Measurements from ENCODE around the gene GRP. TPM values are rescaled to one million over a fixed set of nuclear protein-coding genes. Genes with fewer than 3 reads are reported as not detected.

The GRP gene
- total RNA-seq, 1 donor from 2014 or later, result not detected

DNA sequence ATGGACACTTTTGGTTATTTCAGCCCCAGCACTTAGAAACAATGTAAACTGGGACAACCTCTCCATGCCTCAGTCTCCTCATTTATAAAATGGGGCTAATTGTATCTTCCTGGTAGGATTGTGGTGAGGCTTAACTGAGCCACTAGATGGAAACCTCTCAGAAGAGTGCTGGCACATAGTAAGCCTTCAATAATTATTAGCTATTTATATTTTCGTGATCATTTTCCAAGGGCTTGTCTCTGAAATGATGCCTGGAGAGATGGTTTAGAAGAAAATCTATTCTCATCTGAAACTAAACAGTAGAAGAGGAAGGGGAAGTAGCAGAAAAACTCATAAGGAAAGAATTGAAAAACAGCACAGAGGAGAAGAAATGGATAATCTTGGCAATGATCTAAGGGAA is 46.5 kb downstream of the GRP start:
- Histone ChIP-seq H3K4me3 (ENCODE audit: low read depth, low read length) (no peak overlapping the region), H3K36me3 (ENCODE audit: control insufficient read depth, insufficient read depth, low read length) (no peaks in the 10 kb centered on the region), H3K27me3 (ENCODE audit: control insufficient read depth, insufficient read depth, low read length) (peaks cover 64% of the 10 kb centered on the region)
- TF ChIP-seq, protein P1, sequence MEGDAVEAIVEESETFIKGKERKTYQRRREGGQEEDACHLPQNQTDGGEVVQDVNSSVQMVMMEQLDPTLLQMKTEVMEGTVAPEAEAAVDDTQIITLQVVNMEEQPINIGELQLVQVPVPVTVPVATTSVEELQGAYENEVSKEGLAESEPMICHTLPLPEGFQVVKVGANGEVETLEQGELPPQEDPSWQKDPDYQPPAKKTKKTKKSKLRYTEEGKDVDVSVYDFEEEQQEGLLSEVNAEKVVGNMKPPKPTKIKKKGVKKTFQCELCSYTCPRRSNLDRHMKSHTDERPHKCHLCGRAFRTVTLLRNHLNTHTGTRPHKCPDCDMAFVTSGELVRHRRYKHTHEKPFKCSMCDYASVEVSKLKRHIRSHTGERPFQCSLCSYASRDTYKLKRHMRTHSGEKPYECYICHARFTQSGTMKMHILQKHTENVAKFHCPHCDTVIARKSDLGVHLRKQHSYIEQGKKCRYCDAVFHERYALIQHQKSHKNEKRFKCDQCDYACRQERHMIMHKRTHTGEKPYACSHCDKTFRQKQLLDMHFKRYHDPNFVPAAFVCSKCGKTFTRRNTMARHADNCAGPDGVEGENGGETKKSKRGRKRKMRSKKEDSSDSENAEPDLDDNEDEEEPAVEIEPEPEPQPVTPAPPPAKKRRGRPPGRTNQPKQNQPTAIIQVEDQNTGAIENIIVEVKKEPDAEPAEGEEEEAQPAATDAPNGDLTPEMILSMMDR (IDR thresholded peaks at IDR 0.05; ENCODE audit: insufficient read depth, low read length, severe bottlenecking), result no peak
- FAIRE-seq, result no peak
- DNase-seq (ENCODE audit: low read depth), result no peak

DNA sequence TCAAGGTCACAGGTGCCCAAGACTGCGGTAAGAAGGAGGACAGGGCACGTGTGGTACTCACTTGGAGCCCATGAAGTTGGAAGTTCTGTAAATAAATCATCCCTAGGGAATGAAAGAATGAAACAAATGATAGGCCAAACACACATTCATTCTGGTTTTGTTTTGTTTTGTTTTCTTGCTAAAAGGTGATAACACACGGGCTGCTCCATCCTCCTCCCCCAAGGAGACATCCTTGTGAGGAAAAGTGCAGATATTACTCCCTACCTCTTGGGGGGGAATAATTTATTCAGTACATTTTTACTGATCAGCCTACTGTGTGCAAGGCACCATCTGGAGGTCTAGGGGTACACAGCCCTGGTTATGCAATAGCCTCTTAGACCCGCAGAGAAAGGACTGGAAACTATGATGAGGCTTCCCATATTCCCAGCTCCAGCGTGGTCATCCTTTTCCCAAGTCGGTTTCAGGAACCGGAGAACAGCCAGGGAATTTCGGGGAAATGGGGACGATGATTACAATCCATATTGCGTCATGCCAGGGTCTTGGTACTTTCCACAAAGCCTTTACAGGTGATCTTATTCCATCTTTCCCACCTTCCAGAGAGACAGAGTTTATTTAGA is 47.0 kb downstream of the GRP start:
- FAIRE-seq (no peak), DNase-seq (ENCODE audit: low read depth) (no peak)
- TF ChIP-seq, protein P1 (IDR thresholded peaks at IDR 0.05; ENCODE audit: insufficient read depth, low read length, severe bottlenecking), result no peak
- peaks cover 68% of the 10 kb centered on the region for H3K27me3 ChIP-seq (ENCODE audit: control insufficient read depth, insufficient read depth, low read length)
- no peak overlapping the region for H3K4me3 ChIP-seq (ENCODE audit: low read depth, low read length)
- no peaks in the 10 kb centered on the region for H3K36me3 ChIP-seq (ENCODE audit: control insufficient read depth, insufficient read depth, low read length)

DNA sequence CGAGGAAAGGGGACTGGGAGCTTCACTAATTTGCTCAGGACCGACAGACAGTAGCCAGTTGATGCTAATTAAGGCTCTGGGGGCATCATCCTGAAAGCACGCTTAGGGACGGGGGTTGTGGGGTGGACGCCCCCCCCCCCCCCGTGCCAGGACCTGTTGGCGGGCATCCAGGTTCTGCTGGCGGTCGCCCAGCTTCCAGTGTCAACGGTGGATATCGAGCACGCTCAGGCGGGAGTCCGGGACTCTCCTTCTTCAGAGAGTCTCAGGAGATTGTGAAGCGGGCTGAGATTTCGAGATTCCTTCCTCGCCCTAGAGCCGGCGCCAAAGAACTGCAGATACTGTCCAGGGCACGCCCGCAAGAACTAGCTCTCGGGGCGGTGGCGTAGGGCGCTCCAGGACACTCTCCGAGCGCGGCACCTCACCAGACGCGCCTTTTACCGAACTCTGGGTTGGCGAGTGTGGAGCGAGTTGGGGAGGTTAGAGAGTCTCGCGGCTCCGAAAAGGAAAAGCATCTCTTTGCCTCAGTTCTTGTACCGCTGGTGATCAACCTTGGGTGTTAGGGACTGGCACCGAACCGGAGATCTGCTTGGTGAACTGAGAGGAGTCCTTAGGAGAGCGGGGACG is 47.7 kb downstream of the GRP start:
- H3K4me3 ChIP-seq (ENCODE audit: low read depth, low read length), result no peak overlapping the region
- peaks cover 74% of the 10 kb centered on the region for H3K27me3 ChIP-seq (ENCODE audit: control insufficient read depth, insufficient read depth, low read length)
- FAIRE-seq (no peak), DNase-seq (ENCODE audit: low read depth) (no peak)
- TF ChIP-seq, protein P1 (IDR thresholded peaks at IDR 0.05; ENCODE audit: insufficient read depth, low read length, severe bottlenecking), result no peak
- H3K36me3 ChIP-seq (ENCODE audit: control insufficient read depth, insufficient read depth, low read length), result no peaks in the 10 kb centered on the region

DNA sequence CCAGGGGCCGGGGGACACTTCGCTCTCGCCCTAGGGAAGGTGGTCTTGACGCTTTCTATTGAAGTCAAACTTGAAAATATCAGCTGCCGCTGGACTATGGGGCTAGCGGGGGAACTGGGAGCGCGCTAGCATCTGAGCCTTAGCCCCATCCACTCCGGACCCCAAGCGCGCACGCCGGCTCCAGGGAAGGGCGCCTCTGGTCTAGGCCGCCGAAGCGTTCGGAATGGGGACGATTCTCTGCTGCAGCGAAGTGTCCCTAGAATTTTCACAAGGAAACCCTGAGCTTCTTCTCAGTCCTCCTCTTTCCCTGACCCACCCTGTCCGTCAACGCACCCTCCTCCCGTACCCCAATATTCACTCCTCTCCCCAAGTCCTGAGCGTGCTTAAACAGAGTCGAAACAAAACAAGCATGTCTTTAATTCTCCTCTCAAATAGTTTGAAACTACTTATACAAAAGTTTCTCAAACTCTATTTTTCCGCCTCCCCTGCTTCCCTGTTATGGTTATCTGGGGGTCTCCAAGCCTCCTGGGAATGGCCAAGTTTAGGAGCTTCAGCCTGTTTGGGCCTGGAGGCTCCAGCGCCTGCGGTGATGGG is 48.3 kb downstream of the GRP start:
- Histone ChIP-seq H3K36me3 (ENCODE audit: control insufficient read depth, insufficient read depth, low read length) (no peaks in the 10 kb centered on the region), H3K27me3 (ENCODE audit: control insufficient read depth, insufficient read depth, low read length) (peaks cover 77% of the 10 kb centered on the region), H3K4me3 (ENCODE audit: low read depth, low read length) (no peak overlapping the region)
- TF ChIP-seq, protein P1 (IDR thresholded peaks at IDR 0.05; ENCODE audit: insufficient read depth, low read length, severe bottlenecking), result no peak
- DNase-seq (ENCODE audit: low read depth), result no peak
- FAIRE-seq, result no peak

DNA sequence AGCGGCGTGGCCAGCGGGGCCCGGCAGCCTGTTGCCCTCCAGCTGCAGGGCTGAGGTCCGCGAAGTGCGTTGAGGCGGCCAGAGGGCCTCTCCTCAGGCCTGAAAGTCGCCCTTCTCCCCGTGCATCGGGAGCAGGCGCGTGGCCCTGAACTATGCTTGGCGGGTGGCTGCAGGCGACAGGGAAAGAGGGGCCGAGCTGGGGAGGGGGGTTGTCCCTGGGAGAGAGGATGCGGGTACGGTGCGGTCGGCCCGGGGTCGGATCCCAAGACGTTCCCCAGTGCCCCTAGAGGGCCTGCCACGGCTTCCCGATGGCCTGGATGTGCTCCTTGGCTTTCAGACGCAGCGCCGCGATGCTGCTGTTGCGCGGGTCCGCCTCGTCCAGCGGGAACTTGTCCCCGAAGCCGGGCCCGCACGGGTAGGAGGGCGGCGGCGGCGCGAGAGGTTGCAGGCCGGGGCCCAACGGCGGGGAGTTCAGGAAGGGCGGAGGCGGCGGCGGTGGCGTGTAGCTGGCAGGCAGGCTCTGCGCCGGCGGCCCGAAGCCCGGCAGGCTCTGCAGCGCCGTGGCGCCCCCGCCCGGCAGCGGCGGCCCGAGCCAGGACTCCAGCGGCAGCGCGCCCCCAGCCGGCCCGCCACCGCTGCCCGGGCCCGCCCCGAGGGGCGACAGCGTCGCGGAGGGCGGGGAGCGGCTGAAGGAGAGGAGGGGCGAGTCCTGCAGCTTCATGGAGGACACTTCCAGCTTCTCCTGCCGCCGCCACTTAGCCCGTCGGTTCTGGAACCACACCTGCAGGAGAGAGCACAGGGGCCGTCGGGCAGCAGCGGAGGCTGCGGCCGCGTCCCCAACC is 49.0 kb downstream of the GRP start:
- H3K4me3 ChIP-seq (ENCODE audit: low read depth, low read length), result no peak overlapping the region
- H3K36me3 ChIP-seq (ENCODE audit: control insufficient read depth, insufficient read depth, low read length), result no peaks in the 10 kb centered on the region
- TF ChIP-seq, protein P1 (IDR thresholded peaks at IDR 0.05; ENCODE audit: insufficient read depth, low read length, severe bottlenecking), result no peak
- peaks cover 80% of the 10 kb centered on the region for H3K27me3 ChIP-seq (ENCODE audit: control insufficient read depth, insufficient read depth, low read length)
- FAIRE-seq (no peak), DNase-seq (ENCODE audit: low read depth) (no peak)
